Dendritic cell treated with granulocyte-macrophage colony-stimulating factor and Interleukin-4, amounts not matched to agents 40 ng/mL and 50 ng/mL, for 4 days (primary cell): ENCODE data around the gene ZNF302.
"Not testable (repeated sequence)": the region's sequence is repeated elsewhere in the genome, so short reads cannot be mapped to it uniquely, and the experiment has no call there.

Experiments
- H3K27ac Mint-ChIP-seq: one replicate; pipeline ENCODE4 v1.8.0; 2022; ENCODE audit warnings: mild to moderate bottlenecking, mixed read lengths
- H3K27me3 Mint-ChIP-seq: one replicate; pipeline ENCODE4 v1.8.0; 2022; ENCODE audit warnings: mild to moderate bottlenecking, mixed read lengths
- H3K36me3 Mint-ChIP-seq: one replicate; pipeline ENCODE4 v1.8.0; 2022; ENCODE audit warnings: low read depth, mixed read lengths
- H3K4me1 Mint-ChIP-seq: one replicate; pipeline ENCODE4 v1.8.0; 2022; ENCODE audit warnings: low read depth, mixed read lengths
- H3K4me3 Mint-ChIP-seq: one replicate; pipeline ENCODE4 v1.8.0; 2022; ENCODE audit warnings: mild to moderate bottlenecking, moderate library complexity, mixed read lengths
- H3K9me3 Mint-ChIP-seq: one replicate; pipeline ENCODE4 v1.8.0; 2022; ENCODE audit warnings: mixed read lengths
- intact Hi-C: fragments of 100-400 bp; cut with micrococcal nuclease; formaldehyde crosslinking; loops from one replicate; pipeline ENCODE4 v1.15.0; 2022

The ZNF302 gene

DNA sequence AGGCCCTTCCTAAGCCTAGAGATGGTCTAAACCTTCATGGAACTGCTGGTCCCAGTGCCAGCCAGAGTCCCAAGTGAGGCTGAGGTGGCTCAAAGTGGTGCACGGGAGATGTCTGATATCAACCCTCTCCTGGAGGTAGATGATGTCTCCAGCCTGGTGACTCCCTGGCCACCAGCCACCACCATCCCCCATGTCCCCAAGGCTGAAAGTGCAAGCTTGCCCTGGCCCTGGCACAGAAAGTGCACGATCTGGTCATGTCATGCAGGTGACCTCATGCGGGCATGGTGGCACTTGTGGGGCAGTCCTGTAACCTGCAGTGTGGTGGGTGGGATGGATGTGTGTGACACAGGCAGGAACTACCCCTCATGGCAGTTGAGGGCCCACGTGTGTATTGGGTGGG, 12.2 kb upstream of the ZNF302 start:
- H3K27ac Mint-ChIP-seq, H3K4me1 Mint-ChIP-seq, H3K9me3 Mint-ChIP-seq, H3K4me3 Mint-ChIP-seq, H3K27me3 Mint-ChIP-seq, H3K36me3 Mint-ChIP-seq, intact Hi-C loops: not testable (repeated sequence)

DNA sequence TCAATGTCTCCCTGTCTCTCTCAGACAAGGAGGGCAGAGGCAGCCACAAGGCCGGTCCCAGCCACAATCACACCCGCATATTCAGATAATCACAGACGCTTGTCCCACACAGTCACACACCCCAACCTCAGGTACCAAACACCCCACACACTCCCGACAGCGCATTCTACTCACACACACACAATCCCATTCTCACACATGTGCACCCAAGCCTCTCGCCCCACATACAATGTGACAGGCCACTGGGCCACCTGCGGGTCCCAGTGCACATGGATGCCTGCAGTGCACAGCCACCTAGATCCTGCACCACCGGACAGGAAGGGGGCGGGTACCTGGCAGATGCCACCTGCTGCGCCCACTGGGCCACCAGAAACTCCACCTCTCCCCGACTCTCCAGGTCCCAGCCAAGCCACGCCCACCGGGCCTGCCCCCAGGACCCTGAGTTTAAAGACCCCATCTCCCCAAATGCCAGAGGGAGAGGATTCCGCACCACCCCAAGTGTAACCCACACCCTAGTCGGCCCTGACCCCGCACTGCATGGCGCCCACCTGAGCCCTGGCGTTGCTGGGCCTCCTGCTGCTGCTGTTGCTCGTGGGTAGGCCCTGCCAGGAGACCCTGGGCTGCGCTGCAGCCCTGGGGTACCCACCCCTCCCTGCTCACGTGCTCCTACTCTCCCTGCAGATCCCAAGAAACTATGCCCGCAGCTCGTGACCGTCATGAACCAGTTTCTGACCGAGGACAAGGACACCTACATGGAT, 11.1 kb upstream of the ZNF302 start:
- H3K36me3 Mint-ChIP-seq, result no peaks in the 10 kb centered on the region
- no peaks in the 10 kb centered on the region for H3K4me1 Mint-ChIP-seq
- H3K27me3 Mint-ChIP-seq, result no peaks in the 10 kb centered on the region
- H3K4me3 Mint-ChIP-seq, result no peak overlapping the region
- no peak overlapping the region for H3K27ac Mint-ChIP-seq
- H3K9me3 Mint-ChIP-seq, result no peaks in the 10 kb centered on the region
- intact Hi-C loops, result no loop called here

GRCh38 chr19:34666958-34667265, 10.6 kb upstream of the ZNF302 start:
- Mint-ChIP-seq H3K9me3 (no peaks in the 10 kb centered on the region), H3K4me3 (no peak overlapping the region), H3K4me1 (no peaks in the 10 kb centered on the region), H3K36me3 (no peaks in the 10 kb centered on the region), H3K27me3 (no peaks in the 10 kb centered on the region), H3K27ac (no peak overlapping the region)
- intact Hi-C loops, result no loop called here

DNA sequence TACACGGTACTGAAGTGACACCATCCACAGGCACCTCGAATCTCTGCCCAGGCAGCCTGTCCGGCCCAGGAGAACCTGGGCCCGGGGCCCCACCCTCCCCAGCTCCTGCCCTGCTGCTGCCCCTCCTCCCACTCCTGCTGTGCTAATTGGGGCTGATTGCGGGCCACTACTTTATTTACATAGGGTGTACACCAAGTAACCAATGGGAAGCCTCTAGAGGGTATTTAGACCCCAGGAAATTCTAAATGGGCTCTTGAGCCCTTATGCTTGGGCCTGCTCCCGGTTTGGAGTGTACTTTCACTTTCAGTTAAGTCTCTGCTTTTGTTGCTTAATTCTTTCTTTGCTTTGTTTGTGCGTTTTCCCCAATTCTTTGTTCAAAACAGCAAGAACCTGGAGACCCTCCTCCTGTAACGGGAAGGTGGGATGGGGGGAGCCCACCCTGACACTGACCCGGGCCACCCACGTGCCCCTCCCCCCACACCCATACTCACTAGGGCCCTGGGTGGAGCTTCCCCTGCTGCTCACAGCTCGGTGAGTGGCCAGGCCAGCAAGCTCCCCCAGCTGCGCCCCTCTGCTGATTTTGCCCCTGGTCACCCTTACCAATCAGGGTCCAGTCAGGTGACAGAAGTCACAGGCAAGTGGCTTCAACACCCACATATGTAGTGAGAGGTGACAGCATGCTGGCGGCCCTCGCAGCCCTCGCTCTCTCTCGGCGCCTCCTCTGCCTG, 10.0 kb upstream of the ZNF302 start:
- no peaks in the 10 kb centered on the region for H3K36me3 Mint-ChIP-seq
- H3K27ac Mint-ChIP-seq, result peak overlapping the region; percentile 64
- peaks cover 4% of the 10 kb centered on the region for H3K9me3 Mint-ChIP-seq
- intact Hi-C loops, result no loop called here
- peaks cover 3% of the 10 kb centered on the region for H3K27me3 Mint-ChIP-seq
- H3K4me1 Mint-ChIP-seq, result no peaks in the 10 kb centered on the region
- peak overlapping the region; percentile 60 for H3K4me3 Mint-ChIP-seq

- H3K27ac Mint-ChIP-seq, H3K4me3 Mint-ChIP-seq, H3K27me3 Mint-ChIP-seq, H3K36me3 Mint-ChIP-seq, H3K4me1 Mint-ChIP-seq, intact Hi-C loops: not testable (repeated sequence)
- H3K9me3 Mint-ChIP-seq, result peaks cover 11% of the 10 kb centered on the region
Observed at GRCh38 chr19:34668077-34668689, 9.3 kb upstream of the ZNF302 start.

DNA sequence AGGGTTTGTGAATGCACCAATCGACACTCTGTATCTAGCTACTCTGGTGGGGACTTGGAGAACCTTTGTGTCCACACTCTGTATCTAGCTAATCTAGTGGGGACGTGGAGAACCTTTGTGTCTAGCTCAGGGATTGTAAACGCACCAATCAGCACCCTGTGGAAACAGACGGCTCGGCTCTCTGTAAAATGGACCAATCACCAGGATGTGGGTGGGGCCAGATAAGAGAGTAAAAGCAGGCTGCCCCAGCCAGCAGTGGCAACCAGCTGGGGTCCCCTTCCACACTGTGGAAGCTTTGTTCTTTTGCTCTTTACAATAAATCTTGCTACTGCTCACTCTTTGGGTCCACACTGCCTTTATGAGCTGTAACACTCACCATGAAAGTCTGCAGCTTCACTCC, 8.8 kb upstream of the ZNF302 start:
- H3K27ac Mint-ChIP-seq, intact Hi-C loops, H3K36me3 Mint-ChIP-seq, H3K4me3 Mint-ChIP-seq, H3K4me1 Mint-ChIP-seq: not testable (repeated sequence)
- H3K9me3 Mint-ChIP-seq, result peaks cover 16% of the 10 kb centered on the region
- peaks cover 11% of the 10 kb centered on the region for H3K27me3 Mint-ChIP-seq

GRCh38 chr19:34669305-34669704, 8.2 kb upstream of the ZNF302 start:
- Mint-ChIP-seq H3K4me1 (no peaks in the 10 kb centered on the region), H3K36me3 (no peaks in the 10 kb centered on the region), H3K27ac (no peak overlapping the region), H3K9me3 (peaks cover 22% of the 10 kb centered on the region), H3K27me3 (peaks cover 17% of the 10 kb centered on the region), H3K4me3 (no peak overlapping the region)
- intact Hi-C loops, result no loop called here

DNA sequence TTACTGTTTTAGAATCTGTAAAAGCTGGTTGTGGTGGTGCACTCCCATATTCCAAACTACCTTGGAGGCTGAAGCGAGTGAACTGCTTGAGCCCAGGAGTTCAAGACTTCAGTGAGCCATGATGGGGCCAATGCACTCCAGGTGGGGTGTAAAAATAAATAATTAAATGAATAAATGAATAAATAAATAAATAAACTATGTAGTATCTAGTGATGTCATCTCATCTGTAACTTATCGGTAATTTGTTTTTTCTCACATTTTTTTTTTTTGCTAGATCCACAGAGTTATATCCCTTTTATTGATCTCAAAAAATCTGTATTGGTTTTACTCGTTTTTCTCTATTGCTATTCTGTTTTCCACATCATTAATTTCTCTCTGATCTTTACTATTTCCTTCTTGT, 5.5 kb upstream of the ZNF302 start:
- intact Hi-C loops, result no loop called here
- Mint-ChIP-seq H3K36me3 (peaks cover 10% of the 10 kb centered on the region), H3K4me1 (no peaks in the 10 kb centered on the region), H3K4me3 (no peak overlapping the region), H3K27me3 (peaks cover 32% of the 10 kb centered on the region), H3K27ac (no peak overlapping the region), H3K9me3 (peaks cover 45% of the 10 kb centered on the region)

DNA sequence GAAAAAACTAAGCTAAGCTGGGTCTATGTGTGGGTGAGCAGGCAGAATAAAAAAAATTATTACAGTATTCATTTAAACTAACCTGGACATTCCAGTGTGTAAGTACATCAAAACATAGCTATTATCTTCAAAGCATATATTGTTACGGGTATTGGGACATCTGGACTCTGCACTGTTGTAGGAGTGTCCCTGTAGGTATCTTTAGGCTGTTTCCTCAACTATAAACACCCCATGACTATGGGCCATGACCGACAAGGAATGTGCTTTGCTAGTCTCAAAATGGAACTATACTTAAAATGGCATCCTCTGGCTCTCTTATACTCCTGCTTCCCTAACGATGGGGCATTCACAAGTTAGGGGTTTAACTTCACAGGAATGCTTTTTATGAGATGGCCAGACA, 3.9 kb upstream of the ZNF302 start:
- no peak overlapping the region for H3K4me3 Mint-ChIP-seq
- no peaks in the 10 kb centered on the region for H3K4me1 Mint-ChIP-seq
- H3K27ac Mint-ChIP-seq, result no peak overlapping the region
- intact Hi-C loops, result no loop called here
- H3K36me3 Mint-ChIP-seq, result peaks cover 26% of the 10 kb centered on the region
- peaks cover 32% of the 10 kb centered on the region for H3K27me3 Mint-ChIP-seq
- peaks cover 45% of the 10 kb centered on the region for H3K9me3 Mint-ChIP-seq

DNA sequence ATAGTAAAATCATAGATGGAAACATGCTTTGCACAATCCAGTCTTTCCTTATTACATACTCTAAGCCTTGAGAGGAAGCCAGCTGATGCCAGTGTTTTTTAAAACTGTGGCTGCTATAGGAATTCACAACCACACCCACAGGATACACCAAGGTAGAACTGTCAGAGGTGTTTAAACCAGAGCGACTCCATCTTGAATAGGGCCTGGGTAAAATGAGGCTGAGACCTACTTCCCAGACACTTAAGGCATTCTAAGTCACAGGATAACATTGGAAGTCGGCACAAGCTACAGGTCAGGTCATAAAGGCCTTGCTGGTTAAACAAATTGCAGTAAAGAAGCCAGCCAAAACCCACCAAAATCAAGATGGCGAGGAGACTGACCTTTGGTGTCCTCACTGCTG, 2.2 kb upstream of the ZNF302 start:
- Mint-ChIP-seq H3K4me3 (no peak overlapping the region), H3K27me3 (peaks cover 32% of the 10 kb centered on the region), H3K9me3 (peaks cover 61% of the 10 kb centered on the region), H3K36me3 (peaks cover 43% of the 10 kb centered on the region), H3K27ac (no peak overlapping the region), H3K4me1 (peaks cover 12% of the 10 kb centered on the region)
- intact Hi-C loops, result no loop called here

- Mint-ChIP-seq H3K27me3 (peaks cover 32% of the 10 kb centered on the region), H3K4me3 (no peak overlapping the region), H3K36me3 (peaks cover 49% of the 10 kb centered on the region), H3K27ac (no peak overlapping the region), H3K4me1 (peaks cover 12% of the 10 kb centered on the region), H3K9me3 (peaks cover 68% of the 10 kb centered on the region)
- intact Hi-C loops, result no loop called here
Observed at GRCh38 chr19:34675919-34676318, 1.6 kb upstream of the ZNF302 start.

GRCh38 chr19:34676697-34677385, 637 bp upstream of the ZNF302 start, which contains the start of gene SCGB2B2:
SCGB2B2 (minus strand) TSS chr19:34677159; CDS start chr19:34594563, 82,596 bp downstream.
- peaks cover 58% of the 10 kb centered on the region for H3K36me3 Mint-ChIP-seq
- intact Hi-C loops, result loop anchor here (1.0 kb wide), 1 partner anchor 57 kb away; the partner anchor contains the start of gene ZNF181

DNA sequence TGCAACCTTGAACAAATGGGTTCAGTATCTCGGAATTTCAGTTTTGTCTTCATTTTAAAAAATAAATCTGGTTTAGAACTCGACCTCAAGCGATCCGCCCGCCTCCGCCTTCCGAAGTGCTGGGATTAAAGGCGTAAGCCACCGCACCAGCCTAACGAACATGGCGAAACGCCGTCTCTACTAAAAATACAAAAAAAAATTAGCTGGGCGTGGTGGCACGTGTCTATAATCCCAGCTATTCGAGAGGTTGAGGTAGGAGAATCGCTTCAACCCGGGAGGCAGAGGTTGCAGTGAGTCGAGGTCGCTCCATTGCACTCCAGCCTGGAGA, 571 bp downstream of the ZNF302 start:
- intact Hi-C loops, result no loop called here
- Mint-ChIP-seq H3K9me3 (peaks cover 80% of the 10 kb centered on the region), H3K27me3 (peaks cover 24% of the 10 kb centered on the region), H3K4me3 (peak overlapping the region; percentile 92), H3K36me3 (peaks cover 71% of the 10 kb centered on the region), H3K27ac (peak overlapping the region; percentile 100), H3K4me1 (peaks cover 12% of the 10 kb centered on the region)

More at GRCh38 chr19:34676697-34677385, 637 bp upstream of the ZNF302 start, which contains the start of gene SCGB2B2:
- H3K27me3 Mint-ChIP-seq, result peaks cover 32% of the 10 kb centered on the region
- peaks cover 77% of the 10 kb centered on the region for H3K9me3 Mint-ChIP-seq
- H3K4me3 Mint-ChIP-seq, result peak within 1 kb of the TSS; percentile 92
- peak within 1 kb of the TSS; percentile 100 for H3K27ac Mint-ChIP-seq
- H3K4me1 Mint-ChIP-seq, result peaks cover 12% of the 10 kb centered on the region

GRCh38 chr19:34678421-34678820, 943 bp downstream of the ZNF302 start:
- Mint-ChIP-seq H3K36me3 (peaks cover 74% of the 10 kb centered on the region), H3K27ac (peak overlapping the region; percentile 100), H3K4me3 (peak overlapping the region; percentile 92), H3K4me1 (peaks cover 12% of the 10 kb centered on the region), H3K9me3 (peaks cover 80% of the 10 kb centered on the region), H3K27me3 (peaks cover 21% of the 10 kb centered on the region)
- intact Hi-C loops, result no loop called here
